DND-41 (cell line): ENCODE results near the gene BBS4.
A peak's percentile ranks its signal among the peaks of the same experiment; 100 is the strongest.

Source experiments
- ATAC-seq: fragments of 200-7000 bp; cut with Tn5 transposase; 3 replicates; pipeline ENCODE4 v1.9.1; 2021; ENCODE audit warnings: low read depth; ENCODE audit not compliant: insufficient read depth
- DNase-seq: peaks from one replicate; pipeline ENCODE4 v3.0.0-alpha.2; 2020
- H2AFZ ChIP-seq: 2 replicates; pipeline ENCODE4 v1.6.0; 2012; ENCODE audit warnings: low read depth, low read length
- H3K27ac ChIP-seq: 2 replicates; pipeline ENCODE4 v1.5.1; 2012; ENCODE audit warnings: low read length, inconsistent platforms
- H3K27me3 ChIP-seq: fragments of 200-600 bp; sonication (generic); 2 replicates; pipeline ENCODE4 v1.6.0; 2012; ENCODE audit warnings: low read length, mild to moderate bottlenecking, inconsistent platforms; ENCODE audit not compliant: insufficient read depth, poor library complexity
- H3K36me3 ChIP-seq: 2 replicates; pipeline ENCODE4 v1.5.1; 2012; ENCODE audit warnings: low read length, inconsistent platforms; ENCODE audit not compliant: insufficient read depth
- H3K4me1 ChIP-seq: 2 replicates; pipeline ENCODE4 v1.5.1; 2012; ENCODE audit warnings: mild to moderate bottlenecking, low read length; ENCODE audit not compliant: insufficient read depth
- H3K4me2 ChIP-seq: 2 replicates; pipeline ENCODE4 v1.6.0; 2012; ENCODE audit warnings: mild to moderate bottlenecking, moderate library complexity, low read length, inconsistent platforms; ENCODE audit not compliant: insufficient read depth
- H3K4me3 ChIP-seq, 2 experiments: fragments of 200-600 bp in 1 of 2; shearing (Covaris generic) in 1 of 2; 2 replicates each; pipeline ENCODE4 v1.5.1; 2012 to 2016; ENCODE audit warnings: inconsistent platforms in 2 of 2, low read length in 2 of 2, mild to moderate bottlenecking in 2 of 2, low read depth in 1 of 2, moderate library complexity in 1 of 2
- H3K79me2 ChIP-seq: 2 replicates; pipeline ENCODE4 v1.6.0; 2012; ENCODE audit warnings: low read length, inconsistent platforms; ENCODE audit not compliant: insufficient read depth
- H3K9ac ChIP-seq: 2 replicates; pipeline ENCODE4 v1.6.0; 2012; ENCODE audit warnings: low read depth, mild to moderate bottlenecking, inconsistent platforms, low read length, moderate library complexity
- H3K9me3 ChIP-seq: 2 replicates; pipeline ENCODE4 v1.5.1; 2012; ENCODE audit warnings: low read length, moderate library complexity, mild to moderate bottlenecking, inconsistent platforms; ENCODE audit not compliant: insufficient read depth, severe bottlenecking
- H4K20me1 ChIP-seq: 2 replicates; pipeline ENCODE4 v1.6.0; 2012; ENCODE audit warnings: low read length; ENCODE audit not compliant: insufficient read depth
- EZH2 ChIP-seq: IDR thresholded peaks from 3 replicates; pipeline ENCODE4 v1.6.1; 2012; ENCODE audit warnings: borderline replicate concordance, low read depth, mild to moderate bottlenecking, moderate library complexity, low read length, inconsistent platforms; ENCODE audit not compliant: severe bottlenecking
- TF ChIP-seq, protein P1 (sequence below): IDR thresholded peaks from 2 replicates; pipeline ENCODE4 v1.5.1; 2012; ENCODE audit warnings: borderline replicate concordance, low read length, moderate library complexity, mild to moderate bottlenecking; ENCODE audit not compliant: poor library complexity, severe bottlenecking; ENCODE audit errors: extremely low read depth

The BBS4 gene

GRCh38 chr15:72785841-72786240, 99.8 kb downstream of the BBS4 start:
- Histone ChIP-seq H3K4me3 (no peak overlapping the region), H3K4me2 (no peak overlapping the region), H3K9me3 (no peaks in the 10 kb centered on the region), H3K9ac (no peak overlapping the region), H3K36me3 (peaks cover 12% of the 10 kb centered on the region), H2AFZ (peak overlapping the region; percentile 81), H3K79me2 (peaks cover 27% of the 10 kb centered on the region), H3K4me1 (peaks cover 32% of the 10 kb centered on the region), H3K27ac (no peak overlapping the region), H3K27me3 (no peaks in the 10 kb centered on the region), H4K20me1 (peaks cover 4% of the 10 kb centered on the region; the same call in 1 of the 2 replicates)
- no peak for ATAC-seq
- no peak for DNase-seq
- TF ChIP-seq, protein P1, sequence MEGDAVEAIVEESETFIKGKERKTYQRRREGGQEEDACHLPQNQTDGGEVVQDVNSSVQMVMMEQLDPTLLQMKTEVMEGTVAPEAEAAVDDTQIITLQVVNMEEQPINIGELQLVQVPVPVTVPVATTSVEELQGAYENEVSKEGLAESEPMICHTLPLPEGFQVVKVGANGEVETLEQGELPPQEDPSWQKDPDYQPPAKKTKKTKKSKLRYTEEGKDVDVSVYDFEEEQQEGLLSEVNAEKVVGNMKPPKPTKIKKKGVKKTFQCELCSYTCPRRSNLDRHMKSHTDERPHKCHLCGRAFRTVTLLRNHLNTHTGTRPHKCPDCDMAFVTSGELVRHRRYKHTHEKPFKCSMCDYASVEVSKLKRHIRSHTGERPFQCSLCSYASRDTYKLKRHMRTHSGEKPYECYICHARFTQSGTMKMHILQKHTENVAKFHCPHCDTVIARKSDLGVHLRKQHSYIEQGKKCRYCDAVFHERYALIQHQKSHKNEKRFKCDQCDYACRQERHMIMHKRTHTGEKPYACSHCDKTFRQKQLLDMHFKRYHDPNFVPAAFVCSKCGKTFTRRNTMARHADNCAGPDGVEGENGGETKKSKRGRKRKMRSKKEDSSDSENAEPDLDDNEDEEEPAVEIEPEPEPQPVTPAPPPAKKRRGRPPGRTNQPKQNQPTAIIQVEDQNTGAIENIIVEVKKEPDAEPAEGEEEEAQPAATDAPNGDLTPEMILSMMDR: no peak
- TF ChIP-seq EZH2: no peak

- DNase-seq (no peak), ATAC-seq (no peak)
- Histone ChIP-seq H4K20me1 (peaks cover 4% of the 10 kb centered on the region; the same call in 1 of the 2 replicates), H3K9me3 (no peaks in the 10 kb centered on the region), H3K36me3 (peaks cover 8% of the 10 kb centered on the region), H3K4me3 (no peak overlapping the region), H3K4me2 (no peak overlapping the region), H3K4me1 (peaks cover 28% of the 10 kb centered on the region), H3K9ac (no peak overlapping the region), H2AFZ (no peak overlapping the region), H3K79me2 (peaks cover 23% of the 10 kb centered on the region), H3K27ac (no peak overlapping the region), H3K27me3 (no peaks in the 10 kb centered on the region)
- TF ChIP-seq, protein P1: no peak
- no peak for TF ChIP-seq EZH2
Observed at GRCh38 chr15:72786242-72786641, 100.2 kb downstream of the BBS4 start.

DNA sequence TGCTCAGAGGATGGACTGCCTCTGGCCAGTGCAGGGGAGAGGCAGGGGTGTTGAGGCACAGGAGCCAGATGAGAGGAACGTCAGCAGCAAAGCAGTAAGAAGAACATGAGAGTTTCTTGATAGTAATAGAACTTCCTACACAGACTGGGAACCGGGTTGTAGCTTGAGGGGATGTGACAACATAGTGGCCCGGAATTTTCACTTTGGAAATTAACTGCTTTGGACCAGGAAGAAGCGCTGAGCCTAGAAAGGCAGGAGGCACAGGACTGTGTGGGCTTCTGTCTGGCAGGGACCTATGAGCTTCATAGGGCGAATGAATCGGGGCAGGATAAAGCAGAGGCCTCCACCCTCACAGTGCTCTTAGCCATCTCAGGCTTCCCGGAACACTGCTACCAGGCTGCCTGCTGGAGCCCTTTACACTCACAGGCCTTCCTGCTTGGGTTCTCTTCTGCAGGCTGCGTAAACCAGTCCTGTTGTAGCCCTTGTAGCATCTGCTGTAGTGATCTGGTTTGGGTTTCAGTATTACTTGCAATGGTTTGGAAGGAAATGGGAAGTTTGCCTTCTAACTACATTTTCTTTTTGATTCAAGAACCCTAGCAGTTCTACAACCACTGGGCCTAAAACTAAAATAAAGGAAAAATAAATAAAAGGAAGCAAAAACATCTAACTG, 100.8 kb downstream of the BBS4 start:
- Histone ChIP-seq H3K27me3 (no peaks in the 10 kb centered on the region), H3K27ac (no peak overlapping the region), H2AFZ (no peak overlapping the region), H3K4me2 (no peak overlapping the region), H3K36me3 (peaks cover 3% of the 10 kb centered on the region; the same call in 1 of the 2 replicates), H3K9ac (no peak overlapping the region), H3K4me3 (no peak overlapping the region), H3K4me1 (peaks cover 22% of the 10 kb centered on the region), H3K79me2 (peaks cover 17% of the 10 kb centered on the region), H4K20me1 (no peaks in the 10 kb centered on the region), H3K9me3 (no peaks in the 10 kb centered on the region)
- DNase-seq (no peak), ATAC-seq (no peak)
- no peak for TF ChIP-seq EZH2
- TF ChIP-seq, protein P1: no peak
